Measurements from ENCODE around the gene RIPOR2.

RIPOR2 gene

GRCh38 chr6:24874776-24875533 lies 60.8 kb downstream of the RIPOR2 start:
- no peak for DNase-seq

- DNase-seq = no peak
Observed at GRCh38 chr6:24874128-24874527, 61.6 kb downstream of the RIPOR2 start.

GRCh38 chr6:24872779-24873178 lies 63.0 kb downstream of the RIPOR2 start:
- no peak for DNase-seq

GRCh38 chr6:24868765-24869164 lies 67.0 kb downstream of the RIPOR2 start:
- no peak for DNase-seq

- no peak for DNase-seq
Observed at GRCh38 chr6:24867104-24867703, 68.6 kb downstream of the RIPOR2 start.

GRCh38 chr6:24865161-24865560 lies 70.6 kb downstream of the RIPOR2 start:
- no peak for DNase-seq

GRCh38 chr6:24864343-24864742 lies 71.4 kb downstream of the RIPOR2 start:
- DNase-seq = peak; percentile 64

- DNase-seq = no peak
Observed at GRCh38 chr6:24861934-24862333, 73.8 kb downstream of the RIPOR2 start.

GRCh38 chr6:24859608-24860200 lies 76.1 kb downstream of the RIPOR2 start:
- no peak for DNase-seq

GRCh38 chr6:24859132-24859531 lies 76.6 kb downstream of the RIPOR2 start:
- DNase-seq = no peak

GRCh38 chr6:24858177-24858653 lies 77.5 kb downstream of the RIPOR2 start:
- DNase-seq = no peak

GRCh38 chr6:24856901-24857670 lies 78.7 kb downstream of the RIPOR2 start:
- DNase-seq = no peak

- no peak for DNase-seq
Observed at GRCh38 chr6:24856246-24856599, 79.5 kb downstream of the RIPOR2 start.

- DNase-seq = no peak
Observed at GRCh38 chr6:24855395-24856245, 80.1 kb downstream of the RIPOR2 start.

- no peak for DNase-seq
Observed at GRCh38 chr6:24854077-24854666, 81.6 kb downstream of the RIPOR2 start.

GRCh38 chr6:24851086-24851485 lies 84.7 kb downstream of the RIPOR2 start:
- DNase-seq = no peak

- no peak for DNase-seq
Observed at GRCh38 chr6:24849713-24850112, 86.0 kb downstream of the RIPOR2 start.

GRCh38 chr6:24848461-24848860 lies 87.3 kb downstream of the RIPOR2 start:
- no peak for DNase-seq

- DNase-seq = no peak
Observed at GRCh38 chr6:24847402-24847801, 88.4 kb downstream of the RIPOR2 start.

- no peak for DNase-seq
Observed at GRCh38 chr6:24845578-24845977, 90.2 kb downstream of the RIPOR2 start.

- DNase-seq = no peak
Observed at GRCh38 chr6:24844903-24845302, 90.9 kb downstream of the RIPOR2 start.

- no peak for DNase-seq
Observed at GRCh38 chr6:24844061-24844460, 91.7 kb downstream of the RIPOR2 start.
